ENCODE data around the gene TAS2R5. TPM values are rescaled to one million over a fixed set of nuclear protein-coding genes. Genes with fewer than 3 reads are reported as not detected.
"Not testable (repeated sequence)": the region's sequence is repeated elsewhere in the genome, so short reads cannot be mapped to it uniquely, and the experiment has no call there.

The TAS2R5 gene
- polyA plus RNA-seq, 6 donors from 2014 or later: 0.25 to 0.64 (median 0.36) TPM; not detected in 3

DNA sequence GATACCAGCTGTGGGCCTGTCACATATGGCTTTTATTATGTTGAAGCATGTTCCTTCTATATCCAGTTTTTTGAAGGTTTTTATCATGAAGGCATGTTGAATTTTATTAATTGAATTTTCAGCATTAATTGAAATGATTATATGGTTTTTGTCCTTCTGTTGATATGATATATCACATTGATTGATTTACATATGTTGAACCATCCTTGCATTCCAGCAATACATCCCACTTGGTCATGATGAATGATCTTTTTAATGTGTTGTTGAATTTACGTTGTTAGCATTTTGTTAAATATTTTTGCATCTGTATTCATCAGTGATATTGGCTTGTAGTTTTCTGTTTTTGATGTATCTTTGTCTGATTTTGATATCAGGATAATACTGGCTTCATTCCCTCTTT, 30.1 kb downstream of the TAS2R5 start:
- Mint-ChIP-seq H3K4me1 (no peaks in the 10 kb centered on the region), H3K27ac (no peak overlapping the region), H3K36me3 (peaks cover 36 to 53% of the 10 kb centered on the region in 2 donors), H3K27me3 (peaks cover 0 to 1% (median 0%) of the 10 kb centered on the region in 3 donors), H3K4me3 (no peak overlapping the region), H3K9me3 (peaks cover 20 to 69% (median 55%) of the 10 kb centered on the region in 7 donors)
- no peak for ATAC-seq (ENCODE audit: low read depth in 2 of 2)
- no peak for DNase-seq

- H3K36me3 Mint-ChIP-seq: peaks cover 36 to 55% of the 10 kb centered on the region in 2 donors
- not testable (repeated sequence) for ATAC-seq (ENCODE audit: low read depth in 2 of 2); H3K4me3 Mint-ChIP-seq; H3K27me3 Mint-ChIP-seq; H3K4me1 Mint-ChIP-seq; H3K27ac Mint-ChIP-seq; DNase-seq
- peaks cover 16 to 71% (median 55%) of the 10 kb centered on the region in 7 donors for H3K9me3 Mint-ChIP-seq
Measured at GRCh38 chr7:141822432-141822831, 32.4 kb downstream of the TAS2R5 start.

DNA sequence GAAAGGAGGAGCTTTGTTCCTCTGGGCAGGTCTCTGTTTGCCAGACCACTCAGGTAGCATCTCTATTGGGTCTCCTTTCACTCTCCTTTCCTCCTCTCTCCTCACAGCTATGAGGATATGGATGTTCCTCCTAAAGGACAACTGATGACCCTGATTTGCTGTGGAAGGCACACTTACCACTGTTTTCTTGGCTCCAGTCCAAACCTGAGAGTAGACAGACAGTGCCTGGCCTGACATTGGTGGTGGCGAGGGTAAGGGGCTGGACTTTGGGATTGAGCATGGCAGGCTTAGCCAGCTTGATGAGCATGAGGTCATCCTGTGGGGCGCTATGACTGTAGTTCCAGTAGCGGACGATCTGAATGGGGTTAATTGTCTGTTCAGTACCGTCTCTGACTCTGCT, 47.7 kb downstream of the TAS2R5 start:
- no peak for DNase-seq
- no peak for ATAC-seq (ENCODE audit: low read depth in 2 of 2)
- Mint-ChIP-seq H3K27me3 (no peaks in the 10 kb centered on the region), H3K4me1 (no peaks in the 10 kb centered on the region), H3K36me3 (peaks cover 0 to 13% of the 10 kb centered on the region in 2 donors), H3K27ac (no peak overlapping the region), H3K4me3 (no peak overlapping the region), H3K9me3 (peaks cover 0 to 2% (median 0%) of the 10 kb centered on the region in 7 donors)

GRCh38 chr7:141838581-141838980, 48.6 kb downstream of the TAS2R5 start:
- peaks cover 0 to 8% of the 10 kb centered on the region in 2 donors for H3K36me3 Mint-ChIP-seq
- no peaks in the 10 kb centered on the region for H3K4me1 Mint-ChIP-seq
- ATAC-seq (ENCODE audit: low read depth in 2 of 2): no peak
- no peak overlapping the region for H3K27ac Mint-ChIP-seq
- no peak for DNase-seq
- no peaks in the 10 kb centered on the region for H3K9me3 Mint-ChIP-seq
- no peaks in the 10 kb centered on the region for H3K27me3 Mint-ChIP-seq
- H3K4me3 Mint-ChIP-seq: no peak overlapping the region

- no peak overlapping the region for H3K4me3 Mint-ChIP-seq
- ATAC-seq (ENCODE audit: low read depth in 2 of 2) (no peak), DNase-seq (no peak)
- no peaks in the 10 kb centered on the region for H3K27me3 Mint-ChIP-seq
- peaks cover 0 to 4% of the 10 kb centered on the region in 2 donors for H3K36me3 Mint-ChIP-seq
- no peaks in the 10 kb centered on the region for H3K4me1 Mint-ChIP-seq
- H3K27ac Mint-ChIP-seq: no peak overlapping the region
- no peaks in the 10 kb centered on the region for H3K9me3 Mint-ChIP-seq
Measured at GRCh38 chr7:141839256-141839655, 49.2 kb downstream of the TAS2R5 start.

- no peak overlapping the region for H3K4me3 Mint-ChIP-seq
- H3K4me1 Mint-ChIP-seq: no peaks in the 10 kb centered on the region
- DNase-seq (no peak), ATAC-seq (ENCODE audit: low read depth in 2 of 2) (no peak)
- no peaks in the 10 kb centered on the region for H3K27me3 Mint-ChIP-seq
- peaks cover 0 to 2% of the 10 kb centered on the region in 2 donors for H3K36me3 Mint-ChIP-seq
- H3K9me3 Mint-ChIP-seq: no peaks in the 10 kb centered on the region
- H3K27ac Mint-ChIP-seq: no peak overlapping the region
Measured at GRCh38 chr7:141840708-141841107, 50.7 kb downstream of the TAS2R5 start.

Other genes starting within 250 kb of the TAS2R5 start
- gene AGK, start 238.8 kb upstream of the TAS2R5 start, polyA plus RNA-seq (ENCODE audit: low read depth in 6 of 6): 10 to 100 TPM; 16.5 to 25.1 (median 18.1) TPM
- 10 to 100 TPM; 11.4 to 32.2 (median 22.9) TPM for gene DENND11, start 88.1 kb upstream of the TAS2R5 start, polyA plus RNA-seq (ENCODE audit: low read depth in 6 of 6)
- under 1 TPM in 1 of 6 donors, not detected in 5; 0.52 TPM for gene WEE2, start 81.9 kb upstream of the TAS2R5 start, polyA plus RNA-seq (ENCODE audit: low read depth in 6 of 6)
- 100 to 1,000 TPM; 246 to 345 (median 302) TPM for gene SSBP1, start 51.9 kb upstream of the TAS2R5 start, polyA plus RNA-seq (ENCODE audit: low read depth in 6 of 6)
- gene TAS2R3, start 26.1 kb upstream of the TAS2R5 start, polyA plus RNA-seq (ENCODE audit: low read depth in 6 of 6): not detected
- gene TAS2R4, start 13.5 kb upstream of the TAS2R5 start, polyA plus RNA-seq (ENCODE audit: low read depth in 6 of 6): under 1 TPM in 1 of 6 donors, not detected in 5; 0.10 TPM
- not detected for gene PRSS37, start 51.3 kb downstream of the TAS2R5 start, polyA plus RNA-seq (ENCODE audit: low read depth in 6 of 6)
- not detected for gene OR9A4, start 126.2 kb downstream of the TAS2R5 start, polyA plus RNA-seq (ENCODE audit: low read depth in 6 of 6)
- gene CLEC5A, start 156.8 kb downstream of the TAS2R5 start, polyA plus RNA-seq (ENCODE audit: low read depth in 6 of 6): under 1 TPM in 1 of 6 donors, not detected in 5; 0.08 TPM
- not detected for gene TAS2R38, start 183.6 kb downstream of the TAS2R5 start, polyA plus RNA-seq (ENCODE audit: low read depth in 6 of 6)
- gene MGAM, start 205.7 kb downstream of the TAS2R5 start, polyA plus RNA-seq (ENCODE audit: low read depth in 6 of 6): under 1 TPM in 1 of 6 donors, not detected in 5; 0.09 TPM

Data from naive B cell (primary cell).